ENCODE data around the gene OR10A3.

The OR10A3 gene

DNA sequence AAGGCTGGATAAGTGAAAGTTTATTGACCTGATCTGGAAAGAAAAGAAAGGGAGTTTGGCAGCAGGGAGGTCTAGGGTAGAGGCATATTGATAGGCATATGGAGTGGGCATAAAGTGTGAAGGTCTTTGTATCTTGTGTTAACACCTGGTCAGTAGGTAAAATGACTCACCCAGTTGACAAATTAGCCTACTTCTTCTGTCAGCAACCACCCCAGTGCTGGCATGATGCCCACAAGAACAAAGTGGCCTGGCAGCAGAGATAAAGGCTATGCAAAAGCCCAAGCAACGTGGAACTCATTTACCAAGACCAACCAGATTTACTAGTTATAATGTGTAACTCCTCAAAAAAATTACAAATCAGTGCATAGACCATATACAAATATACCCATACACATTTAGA, 4.9 kb downstream of the OR10A3 start:
- TF ChIP-seq, protein P1, sequence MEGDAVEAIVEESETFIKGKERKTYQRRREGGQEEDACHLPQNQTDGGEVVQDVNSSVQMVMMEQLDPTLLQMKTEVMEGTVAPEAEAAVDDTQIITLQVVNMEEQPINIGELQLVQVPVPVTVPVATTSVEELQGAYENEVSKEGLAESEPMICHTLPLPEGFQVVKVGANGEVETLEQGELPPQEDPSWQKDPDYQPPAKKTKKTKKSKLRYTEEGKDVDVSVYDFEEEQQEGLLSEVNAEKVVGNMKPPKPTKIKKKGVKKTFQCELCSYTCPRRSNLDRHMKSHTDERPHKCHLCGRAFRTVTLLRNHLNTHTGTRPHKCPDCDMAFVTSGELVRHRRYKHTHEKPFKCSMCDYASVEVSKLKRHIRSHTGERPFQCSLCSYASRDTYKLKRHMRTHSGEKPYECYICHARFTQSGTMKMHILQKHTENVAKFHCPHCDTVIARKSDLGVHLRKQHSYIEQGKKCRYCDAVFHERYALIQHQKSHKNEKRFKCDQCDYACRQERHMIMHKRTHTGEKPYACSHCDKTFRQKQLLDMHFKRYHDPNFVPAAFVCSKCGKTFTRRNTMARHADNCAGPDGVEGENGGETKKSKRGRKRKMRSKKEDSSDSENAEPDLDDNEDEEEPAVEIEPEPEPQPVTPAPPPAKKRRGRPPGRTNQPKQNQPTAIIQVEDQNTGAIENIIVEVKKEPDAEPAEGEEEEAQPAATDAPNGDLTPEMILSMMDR (IDR thresholded peaks at IDR 0.05; ENCODE audit: borderline replicate concordance, extremely low read depth, low read length, poor library complexity, severe bottlenecking): no peak
- Histone ChIP-seq H3K36me3 (ENCODE audit: insufficient read depth, low read length) (no peaks in the 10 kb centered on the region), H3K4me2 (ENCODE audit: insufficient read depth, low read length) (no peak overlapping the region), H3K27me3 (ENCODE audit: insufficient read depth, low read length, poor library complexity) (peaks cover 3% of the 10 kb centered on the region), H3K4me1 (ENCODE audit: insufficient read depth, low read length) (no peaks in the 10 kb centered on the region), H3K9me3 (ENCODE audit: insufficient read depth, low read length, severe bottlenecking) (no peaks in the 10 kb centered on the region), H4K20me1 (ENCODE audit: insufficient read depth, low read length) (no peaks in the 10 kb centered on the region), H3K27ac (ENCODE audit: low read length) (no peak overlapping the region), H3K9ac (ENCODE audit: low read depth, low read length) (no peak overlapping the region), H3K4me3 (ENCODE audit: low read depth in 1 of 2, low read length in 2 of 2) (no peak overlapping the region), H3K79me2 (ENCODE audit: insufficient read depth, low read length) (no peaks in the 10 kb centered on the region), H2AFZ (ENCODE audit: low read depth, low read length) (no peak overlapping the region)
- DNase-seq (no peak), ATAC-seq (ENCODE audit: insufficient read depth, low read depth) (no peak)

DNA sequence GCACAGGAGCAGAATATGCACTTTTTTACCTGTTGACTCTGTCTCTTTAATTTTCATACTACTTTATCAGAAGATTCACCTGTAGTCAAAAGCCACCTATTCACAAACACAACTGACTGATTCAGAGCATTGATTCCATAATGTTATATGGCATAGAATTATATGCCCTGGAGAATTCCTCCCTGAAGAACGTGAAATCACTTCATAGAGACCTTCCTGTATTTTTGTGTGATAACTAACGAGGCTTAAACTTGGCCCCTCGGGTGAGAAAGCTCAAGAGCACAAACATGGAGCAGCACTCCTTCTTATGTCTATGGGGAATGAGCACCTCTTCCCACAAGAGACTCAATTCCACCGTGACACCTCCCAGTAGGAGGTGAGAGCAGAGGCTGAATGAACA, 10.3 kb downstream of the OR10A3 start, which contains the start of gene OR10A6:
TSS of gene OR10A6 (minus strand) at position 101 of the 400 bp plus-strand sequence. CDS start 2,606 bp downstream, outside the sequence.
- H3K9me3 ChIP-seq (ENCODE audit: insufficient read depth, low read length, severe bottlenecking): no peaks in the 10 kb centered on the region
- no peak within 1 kb of the TSS for H3K9ac ChIP-seq (ENCODE audit: low read depth, low read length)
- no peak within 1 kb of the TSS for H3K4me2 ChIP-seq (ENCODE audit: insufficient read depth, low read length)
- no peak for DNase-seq
- no peaks in the 10 kb centered on the region for H3K36me3 ChIP-seq (ENCODE audit: insufficient read depth, low read length)
- no peaks in the 10 kb centered on the region for H3K4me1 ChIP-seq (ENCODE audit: insufficient read depth, low read length)
- no peaks in the 10 kb centered on the region for H3K79me2 ChIP-seq (ENCODE audit: insufficient read depth, low read length)
- no peak within 1 kb of the TSS for H3K27ac ChIP-seq (ENCODE audit: low read length)
- no peaks in the 10 kb centered on the region for H4K20me1 ChIP-seq (ENCODE audit: insufficient read depth, low read length)
- no peak for ATAC-seq (ENCODE audit: insufficient read depth, low read depth)
- no peak within 1 kb of the TSS for H3K4me3 ChIP-seq (ENCODE audit: low read depth in 1 of 2, low read length in 2 of 2)
- no peak within 1 kb of the TSS for H2AFZ ChIP-seq (ENCODE audit: low read depth, low read length)
- no peaks in the 10 kb centered on the region for H3K27me3 ChIP-seq (ENCODE audit: insufficient read depth, low read length, poor library complexity)
- TF ChIP-seq, protein P1 (IDR thresholded peaks at IDR 0.05; ENCODE audit: borderline replicate concordance, extremely low read depth, low read length, poor library complexity, severe bottlenecking): no peak
- no peak for TF ChIP-seq EZH2 (IDR thresholded peaks at IDR 0.05; ENCODE audit: borderline replicate concordance, low read depth, low read length, severe bottlenecking)

DNA sequence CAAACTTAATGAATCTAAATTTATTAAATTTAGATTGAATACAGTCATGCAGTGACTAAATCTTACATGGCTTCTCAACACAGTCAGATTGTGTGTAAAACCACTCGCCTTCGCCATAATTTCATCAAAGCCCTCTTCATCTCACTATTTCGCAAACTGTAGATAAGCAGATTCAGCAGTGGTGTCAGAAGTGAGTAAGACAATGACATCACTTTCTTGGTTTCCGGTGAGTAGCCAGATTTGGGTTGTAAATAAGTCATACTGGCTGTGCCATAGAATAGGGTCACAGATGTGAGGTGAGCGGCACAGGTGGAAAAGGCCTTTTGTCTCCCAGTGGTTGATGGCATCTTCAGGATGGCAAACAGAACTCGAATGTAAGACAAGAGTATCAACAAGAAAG, 13.9 kb downstream of the OR10A3 start:
- Histone ChIP-seq H3K27me3 (ENCODE audit: insufficient read depth, low read length, poor library complexity) (no peaks in the 10 kb centered on the region), H3K27ac (ENCODE audit: low read length) (no peak overlapping the region), H2AFZ (ENCODE audit: low read depth, low read length) (no peak overlapping the region), H3K79me2 (ENCODE audit: insufficient read depth, low read length) (no peaks in the 10 kb centered on the region), H3K36me3 (ENCODE audit: insufficient read depth, low read length) (no peaks in the 10 kb centered on the region), H4K20me1 (ENCODE audit: insufficient read depth, low read length) (no peaks in the 10 kb centered on the region), H3K9me3 (ENCODE audit: insufficient read depth, low read length, severe bottlenecking) (no peaks in the 10 kb centered on the region), H3K4me2 (ENCODE audit: insufficient read depth, low read length) (no peak overlapping the region), H3K4me3 (ENCODE audit: low read depth in 1 of 2, low read length in 2 of 2) (no peak overlapping the region), H3K9ac (ENCODE audit: low read depth, low read length) (no peak overlapping the region), H3K4me1 (ENCODE audit: insufficient read depth, low read length) (no peaks in the 10 kb centered on the region)
- no peak for TF ChIP-seq EZH2 (IDR thresholded peaks at IDR 0.05; ENCODE audit: borderline replicate concordance, low read depth, low read length, severe bottlenecking)
- TF ChIP-seq, protein P1 (IDR thresholded peaks at IDR 0.05; ENCODE audit: borderline replicate concordance, extremely low read depth, low read length, poor library complexity, severe bottlenecking): no peak
- ATAC-seq (ENCODE audit: insufficient read depth, low read depth) (no peak), DNase-seq (no peak)

DNA sequence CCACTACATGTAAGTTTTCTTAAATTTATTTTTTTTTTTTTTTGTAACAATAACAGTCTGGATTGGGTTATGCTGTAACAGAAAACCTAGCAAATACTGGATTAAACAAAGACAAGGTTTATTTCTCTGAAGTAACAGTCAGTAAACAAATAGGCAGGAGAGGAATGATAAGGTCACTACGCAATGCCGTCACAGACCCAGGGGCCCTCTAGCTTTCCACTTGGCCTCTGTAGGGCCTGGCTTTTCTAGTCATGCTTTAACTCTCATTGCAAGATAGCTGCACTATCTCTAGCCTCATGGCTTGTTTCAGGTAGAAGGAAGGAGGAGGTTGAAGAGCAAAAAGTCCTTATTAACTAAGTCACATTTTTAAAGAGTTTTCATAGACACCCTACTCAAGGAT, 17.0 kb downstream of the OR10A3 start:
- Histone ChIP-seq H4K20me1 (ENCODE audit: insufficient read depth, low read length) (no peaks in the 10 kb centered on the region), H3K4me3 (ENCODE audit: low read depth in 1 of 2, low read length in 2 of 2) (no peak overlapping the region), H2AFZ (ENCODE audit: low read depth, low read length) (no peak overlapping the region), H3K9ac (ENCODE audit: low read depth, low read length) (no peak overlapping the region), H3K79me2 (ENCODE audit: insufficient read depth, low read length) (no peaks in the 10 kb centered on the region), H3K9me3 (ENCODE audit: insufficient read depth, low read length, severe bottlenecking) (no peaks in the 10 kb centered on the region), H3K27ac (ENCODE audit: low read length) (no peak overlapping the region), H3K27me3 (ENCODE audit: insufficient read depth, low read length, poor library complexity) (no peaks in the 10 kb centered on the region), H3K4me1 (ENCODE audit: insufficient read depth, low read length) (no peaks in the 10 kb centered on the region), H3K36me3 (ENCODE audit: insufficient read depth, low read length) (no peaks in the 10 kb centered on the region), H3K4me2 (ENCODE audit: insufficient read depth, low read length) (no peak overlapping the region)
- DNase-seq: no peak
- no peak for ATAC-seq (ENCODE audit: insufficient read depth, low read depth)
- TF ChIP-seq, protein P1 (IDR thresholded peaks at IDR 0.05; ENCODE audit: borderline replicate concordance, extremely low read depth, low read length, poor library complexity, severe bottlenecking): no peak
- TF ChIP-seq EZH2 (IDR thresholded peaks at IDR 0.05; ENCODE audit: borderline replicate concordance, low read depth, low read length, severe bottlenecking): no peak
